ENCODE measurements around the gene EDEM3.
A peak's percentile ranks its signal among the peaks of the same experiment; 100 is the strongest.

The EDEM3 gene

GRCh38 chr1:184757406-184757805 is 2.7 kb upstream of the EDEM3 start:
- DNase-seq (ENCODE audit: low read depth in 1 of 2, low spot score in 1 of 2) = no peak
- Histone ChIP-seq H3K4me3 (replicated peaks; ENCODE audit: insufficient read depth, low read length) (no peak overlapping the region), H3K27me3 (ENCODE audit: insufficient read depth, poor library complexity, severe bottlenecking) (no peaks in the 10 kb centered on the region), H3K27ac (replicated peaks) (no peak overlapping the region)
- no peak for TF ChIP-seq SPI1 (IDR thresholded peaks at IDR 0.05; ENCODE audit: borderline replicate concordance, low read depth)
- no peak for TF ChIP-seq CTCF (IDR thresholded peaks at IDR 0.05; ENCODE audit: insufficient read depth, low read length)
- TF ChIP-seq GABPA (IDR thresholded peaks at IDR 0.05; ENCODE audit: low read depth) = no peak
- no peak for TF ChIP-seq REST (IDR thresholded peaks at IDR 0.05; ENCODE audit: insufficient replicate concordance, low read depth)
- no peak for TF ChIP-seq POLR2AphosphoS5 (IDR thresholded peaks at IDR 0.05; ENCODE audit: low read depth)

GRCh38 chr1:184755226-184756065 is 788 bp upstream of the EDEM3 start:
- Histone ChIP-seq H3K27me3 (ENCODE audit: insufficient read depth, poor library complexity, severe bottlenecking) (no peaks in the 10 kb centered on the region), H3K27ac (replicated peaks) (peak overlapping the region; percentile 95), H3K4me3 (replicated peaks; ENCODE audit: insufficient read depth, low read length) (peak overlapping the region; percentile 76)
- TF ChIP-seq CTCF (IDR thresholded peaks at IDR 0.05; ENCODE audit: insufficient read depth, low read length) = no peak
- no peak for TF ChIP-seq GABPA (IDR thresholded peaks at IDR 0.05; ENCODE audit: low read depth)
- peak; percentile 57 for TF ChIP-seq REST (IDR thresholded peaks at IDR 0.05; ENCODE audit: insufficient replicate concordance, low read depth)
- TF ChIP-seq SPI1 (IDR thresholded peaks at IDR 0.05; ENCODE audit: borderline replicate concordance, low read depth) = no peak
- no peak for TF ChIP-seq POLR2AphosphoS5 (IDR thresholded peaks at IDR 0.05; ENCODE audit: low read depth)
- peak in 1 of 2 experiments; percentile 35 for DNase-seq (ENCODE audit: low read depth in 1 of 2, low spot score in 1 of 2)

GRCh38 chr1:184753608-184754475 is 816 bp downstream of the EDEM3 start:
- peak overlapping the region; percentile 76 for H3K4me3 ChIP-seq (replicated peaks; ENCODE audit: insufficient read depth, low read length)
- TF ChIP-seq SPI1 (IDR thresholded peaks at IDR 0.05; ENCODE audit: borderline replicate concordance, low read depth) (peak; percentile 77), POLR2AphosphoS5 (IDR thresholded peaks at IDR 0.05; ENCODE audit: low read depth) (0 out of 2 replicates have a peak, but pooled peaks have one; percentile 9), GABPA (IDR thresholded peaks at IDR 0.05; ENCODE audit: low read depth) (no peak), CTCF (IDR thresholded peaks at IDR 0.05; ENCODE audit: insufficient read depth, low read length) (no peak)
- DNase-seq (ENCODE audit: low read depth in 1 of 2, low spot score in 1 of 2) = peak; percentile 29 to 42
- H3K27me3 ChIP-seq (ENCODE audit: insufficient read depth, poor library complexity, severe bottlenecking) = no peaks in the 10 kb centered on the region
- peak overlapping the region; percentile 95 for H3K27ac ChIP-seq (replicated peaks)
